ENCODE results near the gene CACNA2D1.

The CACNA2D1 gene

GRCh38 chr7:82270870-82271269 lies 172.7 kb downstream of the CACNA2D1 start:
- no peak for DNase-seq

- no peak for DNase-seq
These were observed 174.9 kb downstream of the CACNA2D1 start for GRCh38 chr7:82268632-82269031.

DNA sequence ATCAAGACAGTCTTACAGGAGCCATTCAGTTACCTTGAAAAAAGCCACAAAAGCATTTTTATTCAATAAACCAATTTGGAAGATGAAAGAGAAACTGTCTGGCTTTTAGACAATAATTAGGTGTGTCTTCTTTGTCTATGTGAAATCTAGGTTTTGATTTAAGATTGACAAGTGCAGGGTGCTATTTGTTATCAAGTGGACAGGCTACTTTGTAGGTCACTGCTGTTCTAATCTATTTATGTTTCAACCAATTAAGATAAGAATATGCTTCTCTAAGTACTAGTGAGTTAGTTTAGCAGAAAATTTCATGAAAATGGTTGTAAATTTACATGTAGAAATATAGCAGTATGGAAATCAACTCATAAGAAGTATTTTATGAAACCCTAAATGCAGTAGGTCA lies 177.5 kb downstream of the CACNA2D1 start:
- no peak for DNase-seq

DNA sequence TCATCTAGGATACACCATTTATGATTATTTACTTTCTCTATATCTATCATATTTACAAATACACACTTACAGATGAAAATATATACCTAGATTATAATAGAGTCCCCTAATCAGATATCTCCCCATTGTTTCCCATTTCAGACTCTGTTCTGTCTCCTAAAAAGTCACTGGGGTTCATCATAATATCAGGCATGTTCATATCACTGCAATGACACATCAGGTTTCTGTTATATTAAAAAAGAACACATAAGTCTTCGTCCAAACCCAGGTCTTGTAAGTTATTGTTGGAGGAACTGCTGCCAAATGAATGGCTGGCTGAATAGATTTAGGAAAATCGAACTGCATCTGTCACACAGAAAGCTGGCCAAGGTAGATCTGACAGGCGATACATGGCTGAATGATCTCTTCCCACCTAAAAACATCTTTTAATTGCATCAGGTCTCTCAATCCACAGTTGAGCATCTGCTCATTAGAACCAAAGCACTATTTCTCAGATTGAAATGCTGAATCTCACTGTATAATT lies 178.7 kb downstream of the CACNA2D1 start:
- DNase-seq = no peak

DNA sequence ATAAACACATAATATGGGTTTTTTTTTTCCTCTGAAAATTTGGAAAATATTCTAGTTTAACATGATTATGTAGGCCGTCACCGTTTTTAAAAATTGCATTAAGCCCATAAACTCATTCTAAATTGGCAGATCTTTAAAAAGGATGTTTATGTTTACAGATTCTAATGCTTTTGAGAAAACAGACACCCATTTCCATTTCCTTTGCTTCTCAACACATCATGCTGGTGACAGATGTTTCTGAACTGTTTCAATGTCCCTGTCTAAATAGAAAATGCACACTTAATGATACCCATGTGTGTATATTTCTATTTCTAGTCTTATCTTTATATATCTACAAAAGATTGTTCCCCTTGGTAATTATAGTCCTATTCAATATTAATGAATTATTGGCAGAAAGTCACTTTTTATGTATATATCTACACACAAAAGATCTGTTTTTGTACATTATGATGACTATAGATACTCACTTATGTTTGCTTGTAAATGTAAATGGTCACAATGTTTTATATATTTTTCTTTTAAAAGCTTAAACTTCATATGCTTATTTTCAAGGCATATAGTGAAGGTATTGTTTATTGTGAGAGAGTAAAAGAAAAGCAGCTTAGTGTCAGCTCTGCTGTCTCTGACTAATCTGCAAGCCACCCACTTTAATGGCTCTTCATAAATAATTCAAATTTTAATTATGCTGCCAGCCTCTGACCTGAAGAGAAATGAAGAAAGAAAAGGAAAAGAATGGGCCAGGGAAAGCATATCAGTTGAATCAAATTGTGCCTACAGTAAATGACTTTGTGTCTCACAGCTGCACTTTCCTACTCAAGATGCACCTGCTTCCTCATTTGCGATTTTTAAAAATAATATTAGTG lies 179.4 kb downstream of the CACNA2D1 start:
- DNase-seq = no peak

DNA sequence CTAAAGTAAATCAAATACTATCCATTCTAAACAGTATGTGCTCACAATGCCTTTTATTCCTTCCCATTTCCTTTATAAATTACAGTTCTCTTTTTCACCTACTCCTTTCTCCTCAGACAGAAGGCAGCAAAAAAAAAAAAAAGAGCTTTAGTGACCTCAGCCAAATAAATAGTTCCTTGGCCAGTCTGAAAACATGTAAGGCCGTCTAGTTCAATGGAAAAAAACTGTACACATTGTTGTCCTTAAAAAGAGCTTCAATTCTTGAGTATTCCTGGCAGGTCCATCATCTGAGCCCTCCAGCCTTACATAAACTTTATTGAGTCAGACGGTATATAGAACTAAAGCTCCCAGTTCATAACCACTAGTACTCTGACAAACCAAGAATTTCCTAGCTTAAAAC lies 185.4 kb downstream of the CACNA2D1 start:
- no peak for DNase-seq

GRCh38 chr7:82257118-82257695 lies 186.4 kb downstream of the CACNA2D1 start:
- DNase-seq = no peak

DNA sequence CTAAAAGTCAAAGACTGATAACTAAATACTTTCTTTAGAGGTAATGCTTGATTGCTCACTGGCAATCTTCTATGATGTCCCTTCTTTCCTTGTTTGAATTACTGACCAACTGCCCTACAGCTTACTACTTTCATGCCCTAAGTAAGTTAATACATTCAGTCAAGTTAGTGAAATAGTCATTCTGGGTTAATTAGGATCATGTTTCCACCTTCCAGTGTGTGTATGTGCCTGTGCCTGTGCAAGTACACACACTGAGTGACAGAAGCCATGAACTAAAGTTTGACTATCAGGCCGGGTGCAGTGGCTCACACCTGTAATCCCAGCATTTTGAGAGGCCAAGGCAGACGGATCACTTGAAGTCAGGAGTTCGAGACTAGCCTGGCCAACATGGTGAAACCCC lies 187.9 kb downstream of the CACNA2D1 start:
- DNase-seq = no peak

- no peak for DNase-seq
These were observed 193.0 kb downstream of the CACNA2D1 start for GRCh38 chr7:82250598-82250997.

GRCh38 chr7:82249979-82250378 lies 193.6 kb downstream of the CACNA2D1 start:
- DNase-seq = no peak

GRCh38 chr7:82247814-82248433 lies 195.7 kb downstream of the CACNA2D1 start:
- DNase-seq = no peak

- no peak for DNase-seq
These were observed 198.5 kb downstream of the CACNA2D1 start for GRCh38 chr7:82244947-82245517.

GRCh38 chr7:82241356-82241755 lies 202.2 kb downstream of the CACNA2D1 start:
- DNase-seq = no peak

DNA sequence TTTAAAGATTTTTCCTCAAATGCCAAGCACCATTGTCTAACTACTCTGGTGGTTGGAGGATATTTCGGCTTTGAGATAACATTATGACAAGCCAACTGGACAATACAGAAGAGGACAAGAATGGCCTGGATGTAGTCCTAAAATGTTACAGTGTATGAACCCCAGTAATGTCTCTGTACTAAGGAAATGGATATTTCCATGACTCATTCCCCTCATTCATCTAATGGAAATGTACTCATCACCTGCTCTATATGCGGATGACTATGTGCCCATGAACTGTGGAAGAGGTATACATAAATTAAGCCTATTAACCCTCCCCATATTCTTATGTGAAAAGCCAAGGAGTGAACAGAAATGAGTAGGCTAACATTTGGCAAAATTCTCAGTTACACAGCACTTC lies 207.9 kb downstream of the CACNA2D1 start:
- DNase-seq = no peak

- no peak for DNase-seq
These were observed 209.0 kb downstream of the CACNA2D1 start for GRCh38 chr7:82234457-82235049.

DNA sequence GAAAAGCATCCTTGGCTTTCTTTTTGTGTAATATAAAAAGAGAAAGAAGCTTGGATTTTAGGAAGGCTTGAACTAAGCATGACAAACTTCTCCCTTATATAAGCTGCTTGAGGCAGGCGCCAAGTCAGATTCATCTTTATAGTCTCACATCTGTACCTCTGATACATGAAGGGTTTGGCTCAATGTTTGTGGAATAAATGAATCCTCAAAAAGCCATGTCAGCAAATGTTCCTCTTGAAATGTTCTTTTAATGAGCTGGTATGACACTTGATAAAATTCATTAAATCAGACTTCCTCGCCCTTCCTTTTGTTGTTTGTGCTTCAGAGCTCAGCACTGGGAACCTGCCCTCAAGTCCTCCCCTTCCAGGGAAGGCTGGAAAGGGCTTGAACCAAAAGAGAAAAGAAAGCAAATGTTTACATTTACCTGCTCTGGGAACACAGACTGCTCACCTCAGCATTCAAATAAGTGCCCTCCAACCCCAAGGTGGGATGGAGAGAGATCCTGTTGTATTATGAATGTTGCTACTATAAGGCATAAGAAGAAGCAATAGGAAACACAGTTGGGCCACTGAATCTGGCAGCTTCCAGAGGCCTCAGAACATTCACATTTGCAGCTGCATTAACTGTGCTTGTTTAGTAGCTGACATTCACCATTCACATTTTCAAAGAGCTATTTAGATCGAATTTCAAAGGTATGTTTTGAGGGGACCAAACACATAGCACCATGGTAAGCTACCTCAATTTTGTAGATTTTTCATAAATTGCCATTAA lies 212.6 kb downstream of the CACNA2D1 start:
- DNase-seq = no peak

DNA sequence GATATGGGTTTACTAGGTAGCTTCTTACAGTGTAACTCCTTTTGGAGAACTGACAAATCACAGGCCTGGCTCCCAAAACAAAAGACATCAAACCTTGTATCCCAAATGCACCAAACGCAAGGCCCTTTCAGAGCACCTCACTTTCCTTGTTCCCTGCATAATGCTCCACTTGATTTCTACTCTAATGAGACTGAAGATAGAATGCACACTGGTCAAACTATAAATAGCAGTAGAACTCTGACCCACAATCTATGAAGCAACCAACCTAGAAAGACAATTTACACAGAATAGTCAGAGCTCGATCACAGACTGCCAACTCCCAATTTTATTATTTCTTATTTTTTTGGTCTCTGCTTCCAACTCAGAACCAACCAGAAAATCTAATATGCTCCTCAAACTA lies 214.4 kb downstream of the CACNA2D1 start:
- no peak for DNase-seq

DNA sequence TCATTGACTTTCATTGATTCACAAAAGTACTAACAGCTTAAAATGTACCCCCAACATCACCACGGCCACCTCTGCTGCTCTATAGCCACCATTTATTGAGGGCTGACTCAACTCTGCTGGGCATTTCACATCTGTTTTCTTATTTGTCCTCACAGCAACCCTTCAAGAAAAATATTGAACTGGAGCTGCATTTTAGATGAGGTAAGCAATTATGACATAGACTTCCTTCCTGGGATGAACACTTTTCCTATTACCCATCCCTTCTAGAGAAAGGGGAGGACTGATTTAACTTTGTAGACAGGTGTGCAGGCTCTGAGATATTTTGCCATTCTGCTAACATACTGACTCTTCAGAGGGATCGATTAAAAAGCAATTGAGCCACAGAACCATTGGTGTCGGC lies 217.4 kb downstream of the CACNA2D1 start:
- DNase-seq = no peak

- no peak for DNase-seq
These were observed 219.0 kb downstream of the CACNA2D1 start for GRCh38 chr7:82224529-82224928.

DNA sequence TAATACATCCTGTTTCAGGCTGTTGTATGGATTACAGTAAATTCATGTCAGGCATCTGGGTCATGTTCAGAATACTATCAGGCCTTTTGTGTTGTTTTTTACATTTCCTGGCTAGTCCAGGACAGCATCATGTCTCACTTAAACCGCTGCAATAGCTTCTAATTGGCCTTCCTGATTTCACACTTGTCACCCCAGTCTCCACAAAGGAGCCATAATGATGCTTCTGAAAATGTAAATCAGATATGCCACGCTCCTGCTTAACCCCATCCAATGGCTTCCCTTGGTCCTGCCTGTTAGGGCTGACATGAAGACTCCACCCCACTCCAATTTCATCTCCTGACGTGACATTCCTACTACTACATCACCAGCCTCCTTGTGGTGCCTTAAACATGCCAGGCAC lies 220.0 kb downstream of the CACNA2D1 start:
- no peak for DNase-seq

DNA sequence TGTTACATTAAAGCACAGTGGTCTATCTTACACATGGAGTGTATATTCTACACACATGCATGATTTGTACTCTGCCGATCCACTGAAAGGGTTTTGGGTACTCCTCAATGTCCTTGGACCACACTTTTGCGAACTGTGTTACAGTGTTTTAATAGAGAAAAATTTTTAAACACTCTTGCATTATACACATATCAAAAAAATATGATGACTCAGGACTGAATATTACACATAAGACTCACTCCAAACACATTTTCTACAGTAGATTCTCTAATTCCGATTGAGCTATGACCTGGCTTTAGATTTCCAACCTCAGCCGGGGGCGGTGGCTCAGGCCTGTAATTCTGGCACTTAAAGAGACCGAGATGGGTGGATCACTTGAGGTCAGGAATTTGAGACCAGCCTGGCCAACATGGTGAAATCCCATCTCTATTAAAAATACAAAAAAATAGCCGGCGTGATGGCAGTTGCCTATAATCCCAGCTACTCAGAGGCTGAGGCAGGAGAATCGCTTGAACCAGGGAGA lies 222.4 kb downstream of the CACNA2D1 start:
- DNase-seq = no peak

DNA sequence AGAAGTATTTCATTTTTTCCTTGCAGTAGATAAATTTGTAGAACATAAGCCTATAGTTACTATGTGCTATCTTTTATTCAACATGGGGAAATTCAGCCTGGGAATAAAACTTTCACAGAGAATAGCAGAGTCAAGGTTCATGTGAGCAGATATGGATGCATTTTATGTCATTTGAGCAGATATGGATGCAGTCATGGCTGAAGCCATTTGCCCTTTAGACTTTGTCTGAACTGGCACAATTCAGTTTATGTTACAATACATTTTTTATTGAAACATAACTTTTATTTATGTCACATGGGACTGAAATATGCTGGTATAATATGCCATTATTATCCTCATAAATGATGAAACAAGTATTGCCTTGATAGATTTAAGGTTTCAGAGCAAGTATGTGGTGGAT lies 231.1 kb downstream of the CACNA2D1 start:
- no peak for DNase-seq

Data from NCI-H2029 treated with DMSO at 0.1 percent for 48 hours (cell line).